Adrenal gland (tissue), 5 donors: Measurements from ENCODE around the gene FBXW8.

Source experiments
- POLR2A ChIP-seq, 2 donors: fragments of 450-650 bp; IDR thresholded peaks; one replicate each; pipeline ENCODE4 v1.6.1; 2017; ENCODE audit warnings: antibody characterized with exemption in 2 of 2, mild to moderate bottlenecking in 2 of 2, moderate library complexity in 1 of 2
- TF ChIP-seq, protein P1 (sequence below), 6 experiments: fragments of 450-650 bp in 4 of 6; fragments of 200-600 bp in 2 of 6; sonication (generic) in 1 of 6; IDR thresholded peaks; 1 replicate in 5 of 6; 2 replicates in 1 of 6; pipeline versions ENCODE4 v1.5.1 to v1.8.0; 2016 to 2021; ENCODE audit warnings: antibody characterized with exemption in 6 of 6, mild to moderate bottlenecking in 2 of 6, moderate library complexity in 1 of 6
- donor health status: DM: no; HTN: no; CAD: no.

DNA sequence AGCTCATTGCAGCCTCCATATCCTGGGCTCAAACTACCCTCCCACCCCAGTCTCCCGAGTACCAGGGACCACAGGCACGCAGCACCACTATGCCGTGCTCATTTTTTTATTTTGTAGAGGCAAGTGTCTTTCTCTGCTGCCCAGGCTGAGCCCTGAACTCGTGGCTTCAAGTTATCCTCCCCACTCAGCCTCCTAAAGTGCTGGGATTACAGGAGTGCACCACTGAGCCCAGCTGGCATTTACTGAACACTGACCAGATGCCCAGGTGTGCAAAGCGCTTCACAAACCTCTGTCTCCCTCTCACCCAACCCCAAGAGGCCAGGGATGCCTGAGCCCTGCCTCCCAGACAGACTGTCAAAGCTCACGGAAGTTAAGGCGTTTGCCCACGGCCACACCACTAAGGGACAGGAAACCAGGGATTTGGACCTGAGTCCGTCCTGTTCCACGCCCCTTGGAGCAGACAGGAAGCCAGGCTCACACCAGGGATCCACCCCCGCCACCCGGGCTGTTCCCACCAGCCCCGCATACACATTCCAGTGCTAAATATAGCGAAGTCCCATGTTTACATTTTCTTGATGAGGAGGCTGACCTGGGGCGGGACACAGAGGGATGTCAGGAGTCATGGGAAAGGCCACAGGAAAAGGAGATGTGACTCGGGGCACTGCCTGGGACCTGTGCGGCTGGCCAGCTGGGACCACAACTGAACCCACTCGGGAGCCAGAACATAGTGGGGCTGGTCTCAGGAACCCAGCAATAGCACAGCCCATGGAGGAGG is 137.2 kb downstream of the FBXW8 start:
- TF ChIP-seq, protein P1, sequence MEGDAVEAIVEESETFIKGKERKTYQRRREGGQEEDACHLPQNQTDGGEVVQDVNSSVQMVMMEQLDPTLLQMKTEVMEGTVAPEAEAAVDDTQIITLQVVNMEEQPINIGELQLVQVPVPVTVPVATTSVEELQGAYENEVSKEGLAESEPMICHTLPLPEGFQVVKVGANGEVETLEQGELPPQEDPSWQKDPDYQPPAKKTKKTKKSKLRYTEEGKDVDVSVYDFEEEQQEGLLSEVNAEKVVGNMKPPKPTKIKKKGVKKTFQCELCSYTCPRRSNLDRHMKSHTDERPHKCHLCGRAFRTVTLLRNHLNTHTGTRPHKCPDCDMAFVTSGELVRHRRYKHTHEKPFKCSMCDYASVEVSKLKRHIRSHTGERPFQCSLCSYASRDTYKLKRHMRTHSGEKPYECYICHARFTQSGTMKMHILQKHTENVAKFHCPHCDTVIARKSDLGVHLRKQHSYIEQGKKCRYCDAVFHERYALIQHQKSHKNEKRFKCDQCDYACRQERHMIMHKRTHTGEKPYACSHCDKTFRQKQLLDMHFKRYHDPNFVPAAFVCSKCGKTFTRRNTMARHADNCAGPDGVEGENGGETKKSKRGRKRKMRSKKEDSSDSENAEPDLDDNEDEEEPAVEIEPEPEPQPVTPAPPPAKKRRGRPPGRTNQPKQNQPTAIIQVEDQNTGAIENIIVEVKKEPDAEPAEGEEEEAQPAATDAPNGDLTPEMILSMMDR (IDR thresholded peaks at IDR 0.05) = no peak
- no peak for TF ChIP-seq POLR2A (IDR thresholded peaks at IDR 0.05)
